ENCODE measurements around the gene CCNF. TPM values are rescaled to one million over a fixed set of nuclear protein-coding genes. Genes with fewer than 3 reads are reported as not detected.

Gene CCNF
- polyA plus RNA-seq, 1 donor (not counting 4 experiments of a cell fraction or from before 2014, with no cell fraction given) = 3.5 TPM

DNA sequence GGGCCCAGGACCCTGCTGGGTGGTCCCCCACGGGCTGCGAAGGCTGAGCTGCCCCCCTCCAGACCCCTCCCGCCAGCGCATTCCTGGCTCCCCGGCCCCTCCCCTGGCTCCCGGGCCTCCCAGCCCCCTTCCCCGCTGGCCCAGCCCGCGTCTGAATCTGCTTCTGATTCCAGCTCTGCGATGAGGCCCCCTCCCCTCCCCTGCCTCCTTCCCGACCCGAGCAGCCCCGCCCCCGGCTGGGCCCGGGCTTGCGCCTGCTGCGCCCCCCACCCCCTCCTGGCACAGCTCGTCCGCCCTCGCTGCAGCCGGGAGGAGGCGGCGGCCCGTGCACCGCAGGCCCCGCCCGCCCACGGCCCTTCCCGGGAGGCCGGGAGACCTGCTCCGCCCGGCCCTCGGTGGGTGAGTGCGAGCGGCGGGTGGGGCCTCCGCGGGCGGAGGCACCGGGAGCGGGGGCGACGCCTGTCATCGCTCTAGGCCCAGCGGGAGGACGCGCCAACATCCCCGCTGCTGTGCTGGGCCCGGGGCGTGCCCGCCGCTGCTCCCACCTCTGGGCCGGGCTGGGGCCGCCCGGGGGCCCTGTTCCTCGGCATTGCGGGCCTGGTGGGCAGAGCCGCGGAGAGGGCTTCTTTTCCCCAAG is 41.9 kb downstream of the CCNF start, which contains the start of gene NTN3:
Gene NTN3 (plus strand): TSS at position 282 of the 637 bp plus-strand sequence. CDS start 405 bp downstream, outside the sequence.
- H2AFZ ChIP-seq (ENCODE audit: control insufficient read depth, low read length) = no peak within 1 kb of the TSS
- H3K79me2 ChIP-seq (ENCODE audit: control insufficient read depth, insufficient read depth, low read length) = no peaks in the 10 kb centered on the region
- DNase-seq (ENCODE audit: low read depth, low spot score) (no peak), FAIRE-seq (no peak)
- peaks cover 17% of the 10 kb centered on the region for H3K4me1 ChIP-seq (ENCODE audit: control insufficient read depth, extremely low read depth, insufficient read depth, low read length)
- no peak within 1 kb of the TSS for H3K4me3 ChIP-seq (ENCODE audit: control insufficient read depth in 2 of 3, extremely low read depth in 1 of 3, insufficient read depth in 2 of 3, low read depth in 1 of 3, low read length in 3 of 3)
- H3K4me2 ChIP-seq (ENCODE audit: control insufficient read depth, extremely low read depth, insufficient read depth, low read depth, low read length) = peak within 1 kb of the TSS; percentile 37
- H3K36me3 ChIP-seq (ENCODE audit: control insufficient read depth in 2 of 2, extremely low read depth in 1 of 2, insufficient read depth in 2 of 2, low read length in 2 of 2) = no peaks in the 10 kb centered on the region
- no peak within 1 kb of the TSS for H3K9ac ChIP-seq (ENCODE audit: control insufficient read depth, extremely low read depth, insufficient read depth, low read length)
- peaks cover 7% of the 10 kb centered on the region for H4K20me1 ChIP-seq (ENCODE audit: control insufficient read depth, extremely low read depth, insufficient read depth, low read length)
- no peak within 1 kb of the TSS for H3K27ac ChIP-seq (ENCODE audit: control insufficient read depth, insufficient read depth, low read length)
- H3K27me3 ChIP-seq (ENCODE audit: control insufficient read depth, extremely low read depth, insufficient read depth, low read length) = peaks cover 28% of the 10 kb centered on the region
- H3K9me1 ChIP-seq (ENCODE audit: control insufficient read depth, extremely low read depth, insufficient read depth, low read length) = no peaks in the 10 kb centered on the region
- dilution Hi-C loops (cut with MboI; ENCODE audit: extremely low pct_ligation_motif_present, low sequenced_read_pairs) = no loop called here
- TF ChIP-seq EZH2 (IDR thresholded peaks at IDR 0.05; ENCODE audit: low read length) (no peak), CTCF (optimal IDR thresholded peaks at IDR 0.05 in 1 of 3, IDR thresholded peaks at IDR 0.05 in 1 of 3, conservative IDR thresholded peaks at IDR 0.05 in 1 of 3; ENCODE audit: extremely low read depth in 1 of 3, insufficient read depth in 2 of 3, low read length in 3 of 3) (no peak)
- H3K9me3 ChIP-seq (ENCODE audit: control insufficient read depth, low read depth, low read length) = no peaks in the 10 kb centered on the region

DNA sequence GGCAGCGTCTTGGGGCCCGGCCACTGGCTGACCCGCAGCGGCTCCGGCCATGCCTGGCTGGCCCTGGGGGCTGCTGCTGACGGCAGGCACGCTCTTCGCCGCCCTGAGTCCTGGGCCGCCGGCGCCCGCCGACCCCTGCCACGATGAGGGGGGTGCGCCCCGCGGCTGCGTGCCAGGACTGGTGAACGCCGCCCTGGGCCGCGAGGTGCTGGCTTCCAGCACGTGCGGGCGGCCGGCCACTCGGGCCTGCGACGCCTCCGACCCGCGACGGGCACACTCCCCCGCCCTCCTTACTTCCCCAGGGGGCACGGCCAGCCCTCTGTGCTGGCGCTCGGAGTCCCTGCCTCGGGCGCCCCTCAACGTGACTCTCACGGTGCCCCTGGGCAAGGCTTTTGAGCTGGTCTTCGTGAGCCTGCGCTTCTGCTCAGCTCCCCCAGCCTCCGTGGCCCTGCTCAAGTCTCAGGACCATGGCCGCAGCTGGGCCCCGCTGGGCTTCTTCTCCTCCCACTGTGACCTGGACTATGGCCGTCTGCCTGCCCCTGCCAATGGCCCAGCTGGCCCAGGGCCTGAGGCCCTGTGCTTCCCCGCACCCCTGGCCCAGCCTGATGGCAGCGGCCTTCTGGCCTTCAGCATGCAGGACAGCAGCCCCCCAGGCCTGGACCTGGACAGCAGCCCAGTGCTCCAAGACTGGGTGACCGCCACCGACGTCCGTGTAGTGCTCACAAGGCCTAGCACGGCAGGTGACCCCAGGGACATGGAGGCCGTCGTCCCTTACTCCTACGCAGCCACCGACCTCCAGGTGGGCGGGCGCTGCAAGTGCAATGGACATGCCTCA is 42.6 kb downstream of the CCNF start:
- no peaks in the 10 kb centered on the region for H3K79me2 ChIP-seq (ENCODE audit: control insufficient read depth, insufficient read depth, low read length)

More for the DNA sequence above, 42.6 kb downstream of the CCNF start:
- Histone ChIP-seq H3K4me2 (ENCODE audit: control insufficient read depth, extremely low read depth, insufficient read depth, low read depth, low read length) (peak overlapping the region; percentile 37), H3K27me3 (ENCODE audit: control insufficient read depth, extremely low read depth, insufficient read depth, low read length) (peaks cover 28% of the 10 kb centered on the region), H4K20me1 (ENCODE audit: control insufficient read depth, extremely low read depth, insufficient read depth, low read length) (peaks cover 7% of the 10 kb centered on the region), H3K4me3 (ENCODE audit: control insufficient read depth in 2 of 3, extremely low read depth in 1 of 3, insufficient read depth in 2 of 3, low read depth in 1 of 3, low read length in 3 of 3) (no peak overlapping the region), H3K9me1 (ENCODE audit: control insufficient read depth, extremely low read depth, insufficient read depth, low read length) (no peaks in the 10 kb centered on the region), H3K9me3 (ENCODE audit: control insufficient read depth, low read depth, low read length) (no peaks in the 10 kb centered on the region), H3K9ac (ENCODE audit: control insufficient read depth, extremely low read depth, insufficient read depth, low read length) (no peak overlapping the region), H2AFZ (ENCODE audit: control insufficient read depth, low read length) (no peak overlapping the region), H3K36me3 (ENCODE audit: control insufficient read depth in 2 of 2, extremely low read depth in 1 of 2, insufficient read depth in 2 of 2, low read length in 2 of 2) (no peaks in the 10 kb centered on the region), H3K27ac (ENCODE audit: control insufficient read depth, insufficient read depth, low read length) (no peak overlapping the region), H3K4me1 (ENCODE audit: control insufficient read depth, extremely low read depth, insufficient read depth, low read length) (peaks cover 17% of the 10 kb centered on the region)
- FAIRE-seq = no peak
- dilution Hi-C loops (cut with MboI; ENCODE audit: extremely low pct_ligation_motif_present, low sequenced_read_pairs) = no loop called here
- no peak for DNase-seq (ENCODE audit: low read depth, low spot score)
- no peak for TF ChIP-seq CTCF (optimal IDR thresholded peaks at IDR 0.05 in 1 of 3, IDR thresholded peaks at IDR 0.05 in 1 of 3, conservative IDR thresholded peaks at IDR 0.05 in 1 of 3; ENCODE audit: extremely low read depth in 1 of 3, insufficient read depth in 2 of 3, low read length in 3 of 3)
- peak; percentile 55 for TF ChIP-seq EZH2 (IDR thresholded peaks at IDR 0.05; ENCODE audit: low read length)

Measured in keratinocyte (primary cell).